Karpas-422 (cell line): ENCODE results near the gene FGD5. TPM values are rescaled to one million over a fixed set of nuclear protein-coding genes. Genes with fewer than 3 reads are reported as not detected.
A peak's percentile ranks its signal among the peaks of the same experiment; 100 is the strongest.

ENCODE experiments used
- DNase-seq: peaks from one replicate; pipeline ENCODE4 v3.0.0-alpha.2; 2015
- H2AFZ ChIP-seq: fragments of 200-600 bp; sonication (generic); 2 replicates; pipeline ENCODE4 v1.6.1; 2014; ENCODE audit warnings: antibody characterized with exemption, low read length, mixed read lengths
- H3K27ac ChIP-seq: fragments of 200-600 bp; sonication (generic); 2 replicates; pipeline ENCODE4 v1.5.1; 2014; ENCODE audit warnings: mild to moderate bottlenecking, low read length, moderate library complexity
- H3K27me3 ChIP-seq: fragments of 200-600 bp; sonication (generic); 2 replicates; pipeline ENCODE4 v1.6.1; 2014; ENCODE audit warnings: low read length, mixed read lengths
- H3K36me3 ChIP-seq: fragments of 200-600 bp; sonication (generic); 2 replicates; pipeline ENCODE4 v1.6.1; 2014; ENCODE audit warnings: low read length, mixed read lengths; ENCODE audit not compliant: insufficient read depth
- H3K4me1 ChIP-seq: fragments of 200-600 bp; sonication (generic); 2 replicates; pipeline ENCODE4 v1.6.1; 2014; ENCODE audit warnings: mild to moderate bottlenecking, low read length, mixed read lengths
- H3K4me2 ChIP-seq: fragments of 200-600 bp; sonication (generic); 2 replicates; pipeline ENCODE4 v1.6.1; 2014; ENCODE audit warnings: low read length, low read depth, mild to moderate bottlenecking; ENCODE audit not compliant: poor library complexity, severe bottlenecking
- H3K4me3 ChIP-seq: fragments of 200-600 bp; sonication (generic); 2 replicates; pipeline ENCODE4 v1.5.1; 2014; ENCODE audit warnings: mild to moderate bottlenecking, antibody characterized with exemption, low read length, mixed read lengths
- H3K79me2 ChIP-seq: fragments of 200-600 bp; sonication (generic); 2 replicates; pipeline ENCODE4 v1.6.1; 2014; ENCODE audit warnings: mild to moderate bottlenecking, low read length, mixed read lengths
- H3K9ac ChIP-seq: fragments of 200-600 bp; sonication (generic); 2 replicates; pipeline ENCODE4 v1.6.0; 2014; ENCODE audit warnings: low read length
- H3K9me2 ChIP-seq: fragments of 200-600 bp; sonication (generic), shearing (Covaris generic); replicated peaks from 2 replicates; pipeline ENCODE4 v1.6.0; 2014; ENCODE audit warnings: mild to moderate bottlenecking, low read length, moderate library complexity; ENCODE audit not compliant: insufficient read depth
- H3K9me3 ChIP-seq: fragments of 300-700, 200-600 bp; sonication (generic); 2 replicates; pipeline ENCODE4 v1.6.1; 2014; ENCODE audit warnings: low read length, mixed read lengths
- H4K20me1 ChIP-seq: fragments of 200-600 bp; sonication (generic); 2 replicates; pipeline ENCODE4 v1.6.1; 2014; ENCODE audit warnings: mild to moderate bottlenecking, antibody characterized with exemption, low read length, low read depth; ENCODE audit not compliant: insufficient read depth
- total RNA-seq: library from RNA; depleted of rRNA; stranded (reverse); fragments of >200 nt; shearing (Covaris generic); gene quantifications from 2 replicates; pipeline ENCODE4 v1.2.3, GENCODE V29; 2014; ENCODE audit warnings: low replicate concordance

FGD5 gene
- total RNA-seq, 1 experiment from 2014 or later = not detected

- H3K9ac ChIP-seq = no peak overlapping the region
- 0 out of 2 replicates have a peak, but pooled peaks cover 2% of the 10 kb centered on the region for H3K4me1 ChIP-seq
- no peak overlapping the region for H3K27ac ChIP-seq
- no peak overlapping the region for H3K4me3 ChIP-seq
- no peaks in the 10 kb centered on the region for H4K20me1 ChIP-seq
- no peaks in the 10 kb centered on the region for H3K27me3 ChIP-seq
- H3K9me3 ChIP-seq = no peaks in the 10 kb centered on the region
- no peak overlapping the region for H2AFZ ChIP-seq
- peak; percentile 93 for DNase-seq
- no peaks in the 10 kb centered on the region for H3K36me3 ChIP-seq
- no peaks in the 10 kb centered on the region for H3K79me2 ChIP-seq
- no peaks in the 10 kb centered on the region for H3K9me2 ChIP-seq
- H3K4me2 ChIP-seq = no peak overlapping the region
Observed at GRCh38 chr3:14921034-14921616, 102.4 kb downstream of the FGD5 start.

- no peak overlapping the region for H3K4me2 ChIP-seq
- H3K9me3 ChIP-seq = no peaks in the 10 kb centered on the region
- H3K79me2 ChIP-seq = no peaks in the 10 kb centered on the region
- H4K20me1 ChIP-seq = no peaks in the 10 kb centered on the region
- DNase-seq = no peak
- H3K27ac ChIP-seq = no peak overlapping the region
- H3K4me1 ChIP-seq = 0 out of 2 replicates have a peak, but pooled peaks cover 2% of the 10 kb centered on the region
- H3K36me3 ChIP-seq = no peaks in the 10 kb centered on the region
- no peak overlapping the region for H3K4me3 ChIP-seq
- no peaks in the 10 kb centered on the region for H3K27me3 ChIP-seq
- H3K9ac ChIP-seq = no peak overlapping the region
- H2AFZ ChIP-seq = no peak overlapping the region
- no peaks in the 10 kb centered on the region for H3K9me2 ChIP-seq
Observed at GRCh38 chr3:14921811-14922705, 103.3 kb downstream of the FGD5 start.

- H2AFZ ChIP-seq = no peak overlapping the region
- H3K9ac ChIP-seq = no peak overlapping the region
- no peak overlapping the region for H3K4me3 ChIP-seq
- H3K79me2 ChIP-seq = no peaks in the 10 kb centered on the region
- 0 out of 2 replicates have a peak, but pooled peaks cover 2% of the 10 kb centered on the region for H3K4me1 ChIP-seq
- H3K9me3 ChIP-seq = no peaks in the 10 kb centered on the region
- H4K20me1 ChIP-seq = no peaks in the 10 kb centered on the region
- DNase-seq = no peak
- H3K4me2 ChIP-seq = no peak overlapping the region
- H3K27ac ChIP-seq = no peak overlapping the region
- H3K36me3 ChIP-seq = no peaks in the 10 kb centered on the region
- no peaks in the 10 kb centered on the region for H3K9me2 ChIP-seq
- H3K27me3 ChIP-seq = no peaks in the 10 kb centered on the region
Observed at GRCh38 chr3:14922863-14923262, 104.1 kb downstream of the FGD5 start.

- no peak overlapping the region for H3K27ac ChIP-seq
- no peaks in the 10 kb centered on the region for H3K36me3 ChIP-seq
- H3K4me2 ChIP-seq = no peak overlapping the region
- H3K79me2 ChIP-seq = no peaks in the 10 kb centered on the region
- no peaks in the 10 kb centered on the region for H3K27me3 ChIP-seq
- no peaks in the 10 kb centered on the region for H3K9me3 ChIP-seq
- no peak for DNase-seq
- no peaks in the 10 kb centered on the region for H3K9me2 ChIP-seq
- H4K20me1 ChIP-seq = no peaks in the 10 kb centered on the region
- no peak overlapping the region for H2AFZ ChIP-seq
- H3K4me1 ChIP-seq = 0 out of 2 replicates have a peak, but pooled peaks cover 2% of the 10 kb centered on the region
- no peak overlapping the region for H3K4me3 ChIP-seq
- no peak overlapping the region for H3K9ac ChIP-seq
Observed at GRCh38 chr3:14923476-14923875, 104.7 kb downstream of the FGD5 start.

GRCh38 chr3:14925729-14926591 is 107.2 kb downstream of the FGD5 start:
- Histone ChIP-seq H3K4me2 (no peak overlapping the region), H3K9me2 (no peaks in the 10 kb centered on the region)

GRCh38 chr3:14926592-14926991 is 107.8 kb downstream of the FGD5 start:
- Histone ChIP-seq H3K4me2 (no peak overlapping the region), H3K9ac (no peak overlapping the region), H4K20me1 (no peaks in the 10 kb centered on the region)

More at GRCh38 chr3:14925729-14926591, 107.2 kb downstream of the FGD5 start:
- 0 out of 2 replicates have a peak, but pooled peaks cover 2% of the 10 kb centered on the region for H3K4me1 ChIP-seq
- no peak overlapping the region for H3K4me3 ChIP-seq
- peak; percentile 85 for DNase-seq
- no peaks in the 10 kb centered on the region for H3K9me3 ChIP-seq
- H3K27me3 ChIP-seq = no peaks in the 10 kb centered on the region
- H3K27ac ChIP-seq = no peak overlapping the region
- no peak overlapping the region for H3K9ac ChIP-seq
- no peak overlapping the region for H2AFZ ChIP-seq
- H3K36me3 ChIP-seq = no peaks in the 10 kb centered on the region
- H4K20me1 ChIP-seq = no peaks in the 10 kb centered on the region
- H3K79me2 ChIP-seq = no peaks in the 10 kb centered on the region

GRCh38 chr3:14927308-14927707 is 108.5 kb downstream of the FGD5 start:
- Histone ChIP-seq H3K9ac (no peak overlapping the region), H3K27ac (no peak overlapping the region), H2AFZ (no peak overlapping the region), H3K4me1 (0 out of 2 replicates have a peak, but pooled peaks cover 2% of the 10 kb centered on the region), H3K4me2 (no peak overlapping the region), H3K4me3 (no peak overlapping the region), H4K20me1 (no peaks in the 10 kb centered on the region), H3K9me2 (no peaks in the 10 kb centered on the region), H3K36me3 (no peaks in the 10 kb centered on the region), H3K79me2 (no peaks in the 10 kb centered on the region), H3K27me3 (no peaks in the 10 kb centered on the region), H3K9me3 (no peaks in the 10 kb centered on the region)
- DNase-seq = no peak

More at GRCh38 chr3:14926592-14926991, 107.8 kb downstream of the FGD5 start:
- H3K4me1 ChIP-seq = 0 out of 2 replicates have a peak, but pooled peaks cover 2% of the 10 kb centered on the region
- H3K27me3 ChIP-seq = no peaks in the 10 kb centered on the region
- no peak for DNase-seq
- no peaks in the 10 kb centered on the region for H3K36me3 ChIP-seq
- H3K9me2 ChIP-seq = no peaks in the 10 kb centered on the region
- no peak overlapping the region for H2AFZ ChIP-seq
- H3K9me3 ChIP-seq = no peaks in the 10 kb centered on the region
- H3K79me2 ChIP-seq = no peaks in the 10 kb centered on the region
- H3K27ac ChIP-seq = no peak overlapping the region
- H3K4me3 ChIP-seq = no peak overlapping the region
